ENCODE data around the gene PALM3. TPM values are rescaled to one million over a fixed set of nuclear protein-coding genes. Genes with fewer than 3 reads are reported as not detected.
"Not testable (repeated sequence)": the region's sequence is repeated elsewhere in the genome, so short reads cannot be mapped to it uniquely, and the experiment has no call there.

Gene PALM3
- total RNA-seq, 1 donor from 2014 or later: 1.7 TPM

GRCh38 chr19:14042659-14043608 lies 18.9 kb downstream of the PALM3 start:
- H3K4me1 ChIP-seq; H3K36me3 ChIP-seq; H3K27me3 ChIP-seq; H3K9me3 ChIP-seq; H3K27ac ChIP-seq; intact Hi-C loops (cut with DNase I); H3K4me3 ChIP-seq; DNase-seq (ENCODE audit: low spot score in 2 of 2): not testable (repeated sequence)
- TF ChIP-seq CTCF (IDR thresholded peaks at IDR 0.05): peak; percentile 14 to 56 (median 34)

GRCh38 chr19:14039181-14039580 lies 22.7 kb downstream of the PALM3 start:
- H3K36me3 ChIP-seq: no peaks in the 10 kb centered on the region
- H3K4me1 ChIP-seq: no peaks in the 10 kb centered on the region
- no peak overlapping the region for H3K4me3 ChIP-seq
- intact Hi-C loops (cut with DNase I): no loop called here
- no peak overlapping the region for H3K27ac ChIP-seq
- no peaks in the 10 kb centered on the region for H3K9me3 ChIP-seq
- no peak for DNase-seq (ENCODE audit: low spot score in 2 of 2)
- TF ChIP-seq CTCF (IDR thresholded peaks at IDR 0.05): no peak
- H3K27me3 ChIP-seq: no peaks in the 10 kb centered on the region

GRCh38 chr19:14035706-14036105 lies 26.2 kb downstream of the PALM3 start:
- intact Hi-C loops (cut with DNase I): no loop called here
- H3K36me3 ChIP-seq: no peaks in the 10 kb centered on the region
- no peak overlapping the region for H3K27ac ChIP-seq
- H3K27me3 ChIP-seq: no peaks in the 10 kb centered on the region
- TF ChIP-seq CTCF (IDR thresholded peaks at IDR 0.05): no peak
- H3K4me3 ChIP-seq: no peak overlapping the region
- peaks cover 0 to 7% of the 10 kb centered on the region in 2 donors for H3K4me1 ChIP-seq
- DNase-seq (ENCODE audit: low spot score in 2 of 2): no peak
- H3K9me3 ChIP-seq: no peaks in the 10 kb centered on the region

- DNase-seq (ENCODE audit: low spot score in 2 of 2); H3K9me3 ChIP-seq; H3K27ac ChIP-seq; H3K4me3 ChIP-seq; H3K27me3 ChIP-seq; intact Hi-C loops (cut with DNase I); H3K4me1 ChIP-seq; H3K36me3 ChIP-seq: not testable (repeated sequence)
Observed at GRCh38 chr19:14035159-14035558, 26.7 kb downstream of the PALM3 start.

- Histone ChIP-seq H3K36me3 (no peaks in the 10 kb centered on the region), H3K27me3 (no peaks in the 10 kb centered on the region), H3K4me3 (no peak overlapping the region), H3K9me3 (no peaks in the 10 kb centered on the region), H3K4me1 (peaks cover 0 to 7% of the 10 kb centered on the region in 2 donors), H3K27ac (no peak overlapping the region)
- intact Hi-C loops (cut with DNase I): no loop called here
- DNase-seq (ENCODE audit: low spot score in 2 of 2): no peak
- TF ChIP-seq CTCF (IDR thresholded peaks at IDR 0.05): no peak
Observed at GRCh38 chr19:14033946-14034345, 27.9 kb downstream of the PALM3 start.

GRCh38 chr19:14031719-14032480 lies 30.0 kb downstream of the PALM3 start, which contains the start of gene IL27RA:
TSS of gene IL27RA (plus strand) at chr19:14031762. CDS start at chr19:14031873, 111 bp downstream.
- peak in 1 of 2 donors; percentile 72 for DNase-seq (ENCODE audit: low spot score in 2 of 2)
- no peaks in the 10 kb centered on the region for H3K9me3 ChIP-seq
- H3K4me1 ChIP-seq: peaks cover 0 to 7% of the 10 kb centered on the region in 2 donors
- intact Hi-C loops (cut with DNase I): no loop called here
- peak within 1 kb of the TSS in 1 of 2 donors; percentile 38 for H3K27ac ChIP-seq
- no peaks in the 10 kb centered on the region for H3K27me3 ChIP-seq
- peak within 1 kb of the TSS; percentile 50 to 71 for H3K4me3 ChIP-seq
- TF ChIP-seq CTCF (IDR thresholded peaks at IDR 0.05): peak in 2 of 3 experiments; percentile 36 to 51
- H3K36me3 ChIP-seq: no peaks in the 10 kb centered on the region

Measured in ascending aorta (tissue), 2 donors.